GF-D8 (cell line): ENCODE measurements around the gene RNF144A.

Experiments used
- DNase-seq: peaks from one replicate; lab custom pipeline; 2025; lab: John Stamatoyannopoulos, UW

Gene RNF144A

DNA sequence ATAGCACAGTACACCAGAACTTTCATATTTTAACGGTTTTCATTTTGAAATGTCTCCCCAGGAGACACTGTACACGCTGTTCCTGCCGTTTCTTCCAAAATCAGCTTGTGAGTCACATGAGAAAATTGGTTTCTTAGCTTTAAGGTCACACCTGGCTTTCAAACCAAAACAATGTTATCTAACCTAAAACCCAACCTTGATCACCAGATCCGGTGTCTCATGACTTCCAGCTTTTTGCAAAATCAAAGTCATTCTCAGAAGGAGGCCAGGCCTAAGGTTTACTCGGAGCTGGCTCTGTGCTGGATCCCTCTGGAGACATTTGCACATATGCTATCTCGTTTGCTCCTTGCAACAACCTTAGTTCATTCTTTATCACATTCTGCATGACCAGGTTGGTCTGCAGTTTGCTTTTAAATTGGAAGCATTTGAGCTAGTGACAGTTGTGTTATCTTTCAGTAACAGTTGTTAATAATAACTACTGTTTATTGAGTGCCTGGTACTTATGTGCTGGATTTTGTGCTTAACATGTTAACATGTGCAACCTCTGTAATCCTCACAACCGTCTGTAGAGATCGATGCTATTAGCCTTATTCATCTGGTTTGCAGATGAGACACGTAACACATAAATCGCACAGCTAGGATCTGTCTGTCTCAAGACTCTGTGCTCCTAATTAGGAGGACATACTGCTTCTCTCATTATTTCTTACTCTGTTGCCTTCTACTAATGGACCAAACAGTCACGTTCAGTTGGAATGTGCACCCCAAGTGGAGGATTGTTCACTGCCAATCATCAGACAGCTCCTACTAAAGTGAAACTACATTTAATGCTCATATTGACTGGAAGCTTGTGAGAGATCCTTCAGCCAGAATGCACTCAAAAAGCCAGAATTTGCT lies 105.5 kb downstream of the RNF144A start:
- no peak for DNase-seq

DNA sequence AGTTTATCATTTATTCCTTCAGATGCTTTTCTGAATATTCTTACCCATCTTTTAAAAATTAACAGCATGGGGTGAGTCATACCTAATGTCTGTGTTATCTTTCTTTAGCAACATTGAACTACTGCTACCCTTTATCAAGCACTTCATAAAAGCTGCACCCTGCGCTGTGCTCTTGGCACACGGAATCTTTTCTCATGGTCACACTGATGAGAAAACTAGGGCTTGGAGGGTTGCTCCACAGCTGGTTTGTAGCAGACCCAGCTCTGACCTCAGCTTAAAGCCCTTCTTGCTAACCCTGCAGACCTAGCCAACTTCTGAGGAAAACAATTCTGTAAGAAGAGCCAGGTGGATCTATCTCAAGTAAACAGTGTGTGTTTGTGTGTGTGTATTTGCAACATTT lies 106.3 kb downstream of the RNF144A start:
- no peak for DNase-seq

DNA sequence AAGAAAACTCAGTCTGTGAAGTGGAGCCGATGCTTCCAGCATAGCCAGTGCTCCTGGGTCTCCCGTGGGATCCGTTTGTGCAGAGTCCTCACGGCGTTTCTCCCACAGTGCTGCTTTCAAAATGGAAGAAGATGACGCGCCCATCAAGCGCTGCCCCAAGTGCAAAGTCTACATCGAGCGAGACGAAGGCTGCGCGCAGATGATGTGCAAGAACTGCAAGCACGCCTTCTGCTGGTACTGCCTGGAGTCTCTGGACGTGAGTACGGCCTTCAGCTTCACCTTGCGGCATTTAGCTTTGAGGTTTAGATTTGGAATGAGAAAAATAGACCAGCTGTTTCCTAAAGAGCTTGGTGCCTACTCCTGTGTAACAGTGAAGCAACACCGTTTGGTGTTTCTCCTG lies 107.0 kb downstream of the RNF144A start:
- DNase-seq, result no peak

DNA sequence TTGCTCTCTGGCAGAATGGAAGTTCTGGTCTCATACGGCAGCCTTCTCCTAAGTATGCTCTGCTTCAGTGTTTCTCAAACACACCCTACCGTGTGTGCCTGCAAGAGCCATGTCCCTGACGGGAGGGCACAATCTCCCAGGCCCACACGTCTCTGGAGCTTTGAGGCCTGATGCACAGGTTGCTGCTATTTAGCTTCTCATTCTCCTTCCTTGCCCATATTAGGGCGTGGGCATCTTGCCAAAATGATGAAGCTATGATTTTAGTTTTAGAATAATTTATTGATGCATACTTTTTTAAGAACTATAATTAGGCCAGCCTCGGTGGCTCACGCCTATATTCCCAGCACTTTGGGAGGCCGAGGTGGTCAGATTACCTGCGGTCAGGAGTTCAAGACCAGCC lies 107.9 kb downstream of the RNF144A start:
- no peak for DNase-seq

DNA sequence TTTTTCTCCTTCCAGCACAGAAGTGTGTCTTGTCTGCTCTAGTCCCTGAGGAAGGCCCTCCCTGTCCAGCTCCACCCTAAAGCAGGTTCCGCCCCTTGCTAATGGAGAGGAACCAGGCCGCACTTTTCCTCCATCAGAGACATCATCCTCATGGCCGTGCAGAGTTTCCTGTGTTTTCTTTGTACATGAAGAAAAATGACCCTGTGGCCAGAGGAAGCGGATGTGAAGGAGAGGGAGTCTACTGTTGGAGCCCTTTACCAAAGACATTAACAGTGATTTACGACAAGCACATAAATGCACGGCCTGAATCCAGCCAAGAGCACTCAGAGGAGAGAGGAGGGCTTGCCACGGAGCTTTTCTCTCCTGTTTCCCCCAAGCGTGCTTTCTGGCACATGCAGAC lies 109.5 kb downstream of the RNF144A start:
- DNase-seq, result no peak

DNA sequence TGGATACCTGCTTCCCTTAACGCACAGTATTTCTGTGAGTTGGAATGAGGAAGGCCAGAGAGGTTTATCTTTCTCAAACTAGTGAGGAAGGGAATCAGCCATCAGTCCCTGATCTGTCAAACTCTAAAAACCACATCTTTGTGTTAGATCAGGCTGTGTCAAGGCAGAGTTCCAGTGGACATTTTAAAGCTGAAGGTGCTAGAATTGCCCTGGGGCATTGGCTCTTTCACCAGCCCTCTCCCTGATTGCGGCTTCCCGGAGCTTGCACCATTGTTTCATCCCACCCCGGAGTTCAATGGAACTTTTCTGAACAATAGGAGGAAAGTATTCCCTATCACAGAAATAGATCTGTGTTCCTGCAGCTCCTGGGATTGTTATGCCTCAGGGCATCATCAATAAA lies 110.2 kb downstream of the RNF144A start:
- DNase-seq, result no peak

DNA sequence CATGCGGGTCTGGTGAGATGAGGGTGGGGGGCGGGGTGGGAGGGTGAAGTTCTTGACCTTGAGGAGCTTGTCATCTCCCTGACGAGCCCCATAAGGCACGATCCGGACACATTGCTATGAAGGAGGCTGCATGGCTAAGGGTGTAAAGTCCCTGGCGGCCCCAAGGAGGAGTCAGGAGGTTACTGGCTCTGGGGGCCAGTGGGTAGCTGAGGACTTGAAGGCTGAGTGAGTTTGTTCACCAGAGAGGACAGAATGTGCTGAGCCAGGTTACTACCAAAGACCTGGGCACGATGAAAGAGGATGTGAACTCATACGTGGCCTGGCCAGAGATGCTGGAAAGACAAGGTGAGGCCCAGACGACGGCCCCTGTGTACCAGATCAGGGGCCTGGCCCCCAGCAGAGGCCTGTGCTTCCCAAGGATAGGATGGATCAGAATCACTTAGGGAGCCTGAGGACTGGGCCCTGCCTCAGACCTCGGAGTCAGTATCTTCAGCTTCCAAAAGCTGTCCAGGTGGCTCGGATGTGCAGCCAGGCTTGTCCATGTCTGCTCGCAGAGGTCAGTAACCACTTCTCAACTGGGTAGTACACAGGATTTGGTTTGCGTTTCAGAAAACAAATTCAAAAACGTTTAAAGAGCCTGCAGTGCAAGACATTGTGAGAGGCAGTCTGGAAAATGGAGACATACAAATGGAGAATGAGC lies 110.9 kb downstream of the RNF144A start:
- DNase-seq, result no peak

DNA sequence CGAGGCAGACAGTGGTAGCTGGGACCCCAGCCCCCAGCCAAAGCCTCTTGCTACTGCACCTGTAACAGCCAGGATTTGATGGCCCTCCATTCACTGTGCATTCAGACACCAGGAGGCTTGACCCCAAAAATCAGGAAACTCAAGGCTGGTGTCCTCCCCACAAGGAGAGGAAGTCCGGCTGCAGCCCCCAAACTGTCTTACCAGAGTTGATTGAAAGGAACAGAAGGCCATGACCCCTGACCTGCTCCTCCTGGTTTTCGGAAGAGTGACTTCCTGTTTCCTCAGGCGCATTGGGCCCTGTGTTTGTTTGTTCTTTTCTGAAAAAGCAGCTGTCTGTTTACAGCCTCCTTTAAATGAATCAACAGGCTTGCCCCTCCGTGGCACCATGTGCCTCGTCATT lies 111.6 kb downstream of the RNF144A start:
- no peak for DNase-seq

DNA sequence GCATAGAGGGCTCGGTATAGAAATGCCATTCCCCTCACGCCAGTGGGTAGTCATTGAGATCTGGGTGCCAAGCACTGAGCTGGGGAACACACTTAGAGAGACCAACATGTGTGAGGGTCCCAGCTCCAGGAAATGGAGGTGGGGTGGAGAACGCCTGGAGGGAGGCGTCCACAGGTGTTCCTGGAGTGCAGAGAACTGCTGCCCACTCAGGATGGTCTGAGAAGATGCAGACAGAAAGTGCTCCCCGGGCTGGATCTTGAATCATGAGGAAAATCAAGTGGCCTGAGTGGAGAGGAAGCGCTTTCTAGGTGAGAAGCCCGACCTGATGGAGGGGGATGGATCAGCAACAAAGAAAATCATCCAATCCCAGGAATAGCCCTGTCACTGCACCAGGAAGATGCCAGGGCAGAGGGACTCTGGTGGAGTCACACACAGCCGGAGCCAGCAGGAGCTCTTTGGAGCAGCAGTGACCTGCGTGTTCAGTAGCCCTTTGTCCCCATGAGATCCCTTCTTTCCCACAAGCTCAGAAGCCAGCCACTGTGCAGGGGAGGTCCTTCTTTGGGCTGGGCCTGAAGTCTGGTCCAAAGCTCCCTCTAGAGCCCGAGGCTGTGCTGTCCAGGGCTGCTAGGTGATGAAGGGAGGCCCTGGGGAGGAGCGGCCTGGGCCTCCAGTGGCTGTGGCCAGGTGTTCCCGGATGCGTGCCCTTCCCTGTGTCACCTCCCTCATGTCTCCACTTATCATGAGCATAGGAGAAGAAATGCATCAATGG lies 112.3 kb downstream of the RNF144A start:
- DNase-seq, result no peak

DNA sequence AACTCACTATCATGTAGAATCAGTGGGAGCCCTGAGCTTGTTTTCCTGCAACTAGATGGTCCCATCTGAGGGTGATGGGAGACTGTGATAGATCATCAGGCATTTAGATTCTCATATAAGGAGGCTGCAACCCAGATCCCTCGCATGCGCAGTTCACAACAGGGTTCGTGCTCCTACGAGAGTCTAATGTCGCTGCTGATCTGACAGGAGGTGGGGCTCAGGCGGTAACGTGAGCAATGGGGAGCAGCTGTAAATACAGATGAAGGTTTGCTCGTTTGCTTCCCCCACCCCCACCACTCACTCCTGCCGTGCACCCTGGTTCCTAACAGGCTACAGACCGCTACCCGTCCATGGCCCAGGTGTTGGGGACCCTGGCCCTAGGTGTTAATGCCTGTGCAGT lies 113.6 kb downstream of the RNF144A start:
- no peak for DNase-seq

DNA sequence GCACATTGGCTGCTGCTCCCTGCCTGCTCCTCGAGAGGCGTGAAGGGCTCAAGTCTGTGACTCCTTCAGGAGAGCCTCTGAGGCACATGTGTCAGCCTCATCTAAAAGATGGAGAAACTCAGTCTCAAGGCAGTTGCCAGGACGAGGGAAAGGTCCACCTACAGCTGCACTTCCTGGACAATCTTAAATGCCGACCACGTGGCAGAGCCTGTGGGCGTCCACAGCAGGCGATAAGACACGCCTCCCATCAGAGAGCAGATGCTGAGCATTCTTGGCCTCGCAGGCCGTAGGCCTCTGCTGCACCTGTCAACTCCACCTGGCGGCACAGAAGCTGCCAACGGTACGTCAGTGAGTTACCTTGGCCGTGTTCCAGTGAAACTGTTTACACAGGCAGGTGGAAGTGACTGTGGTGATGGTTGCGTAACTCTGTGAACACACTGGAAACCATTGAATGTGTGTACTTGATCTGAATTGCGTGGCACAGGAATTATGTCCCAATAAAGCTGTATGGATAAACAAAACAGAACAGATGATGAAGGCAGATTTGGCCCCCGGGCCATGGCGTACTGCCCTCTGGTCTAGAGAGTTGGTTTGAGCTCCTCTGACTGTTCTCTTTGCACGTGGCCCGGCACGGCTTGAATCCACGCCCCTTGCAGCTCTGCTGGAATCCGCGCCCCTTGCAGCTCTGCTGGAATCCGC lies 114.5 kb downstream of the RNF144A start:
- no peak for DNase-seq

DNA sequence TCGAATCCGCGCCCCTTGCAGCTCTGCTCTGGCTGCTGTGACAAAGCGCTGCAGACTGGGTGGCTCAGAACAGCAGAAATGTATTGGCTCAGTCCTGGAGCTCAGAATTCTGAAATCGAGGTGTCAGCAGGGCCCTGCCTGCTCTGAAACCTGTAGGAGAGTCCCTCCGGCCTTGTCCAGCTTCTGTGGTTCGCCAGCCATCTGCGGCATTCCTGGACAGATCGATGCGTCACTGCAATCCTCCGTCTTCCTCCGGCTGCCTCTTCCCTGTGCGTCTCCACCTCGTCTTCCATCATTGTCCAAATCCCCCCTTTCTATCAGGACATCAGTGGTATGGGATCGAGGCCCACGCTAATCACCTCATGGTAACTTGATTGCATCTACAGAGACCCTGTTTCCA lies 115.2 kb downstream of the RNF144A start:
- DNase-seq, result no peak

DNA sequence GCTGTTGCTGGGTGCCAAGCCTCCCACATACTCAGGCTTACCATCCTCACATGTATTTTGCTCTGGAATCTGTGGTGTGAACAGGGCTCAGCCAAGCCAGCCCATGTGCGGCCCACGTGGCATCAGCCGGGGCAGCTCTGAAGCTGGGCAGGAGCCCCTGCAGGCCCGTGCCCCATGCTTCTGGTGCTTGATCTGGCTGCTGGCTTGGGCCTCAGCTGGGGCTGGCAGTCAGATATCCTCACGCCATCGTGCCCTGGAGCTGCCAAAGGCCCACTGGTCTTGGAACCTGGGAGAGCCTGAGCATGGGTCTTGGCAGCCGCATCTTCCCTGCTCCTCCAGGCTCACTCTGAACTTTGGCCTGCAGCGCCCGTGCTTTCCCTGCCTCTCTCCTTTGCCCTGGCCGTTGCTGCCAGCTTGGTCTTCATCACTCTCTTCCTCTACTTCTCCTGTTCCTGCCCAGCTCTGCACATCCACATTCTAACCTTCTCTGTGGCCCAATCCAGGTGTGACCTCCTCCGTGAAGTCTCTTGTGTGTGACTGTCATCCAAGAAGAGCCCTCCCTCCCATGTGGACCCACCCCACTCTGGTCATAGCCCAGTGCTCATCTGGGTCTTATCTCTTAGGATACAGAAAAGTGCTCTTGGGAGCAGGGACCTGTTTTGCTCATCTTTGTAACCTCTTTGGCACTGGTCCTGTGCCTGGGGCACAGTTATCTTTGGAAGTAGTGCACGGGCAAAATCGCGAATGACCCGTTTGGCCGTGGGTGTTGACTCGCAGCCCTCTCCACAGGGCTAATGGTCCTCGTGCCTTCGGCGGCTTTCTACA lies 116.1 kb downstream of the RNF144A start:
- no peak for DNase-seq

DNA sequence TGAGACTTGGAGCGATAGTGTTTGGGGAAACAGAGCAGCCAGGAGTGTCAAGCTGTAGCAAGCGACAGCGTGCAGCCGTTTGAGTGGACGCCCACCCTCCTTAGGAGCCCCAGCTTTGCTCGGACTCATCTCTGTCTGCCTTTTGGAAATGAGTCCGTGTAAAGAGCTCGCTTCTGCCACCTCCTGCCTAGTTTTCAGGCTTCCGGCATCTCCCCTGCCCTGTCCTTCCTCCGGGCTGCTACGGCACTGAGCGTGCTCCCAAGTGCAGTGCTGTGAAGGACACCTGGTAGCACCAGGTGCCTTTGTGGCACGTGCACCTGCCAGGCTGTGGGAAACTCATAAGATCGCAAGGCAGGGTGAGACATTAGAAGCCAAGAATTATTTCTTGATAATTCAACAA lies 117.1 kb downstream of the RNF144A start:
- no peak for DNase-seq

DNA sequence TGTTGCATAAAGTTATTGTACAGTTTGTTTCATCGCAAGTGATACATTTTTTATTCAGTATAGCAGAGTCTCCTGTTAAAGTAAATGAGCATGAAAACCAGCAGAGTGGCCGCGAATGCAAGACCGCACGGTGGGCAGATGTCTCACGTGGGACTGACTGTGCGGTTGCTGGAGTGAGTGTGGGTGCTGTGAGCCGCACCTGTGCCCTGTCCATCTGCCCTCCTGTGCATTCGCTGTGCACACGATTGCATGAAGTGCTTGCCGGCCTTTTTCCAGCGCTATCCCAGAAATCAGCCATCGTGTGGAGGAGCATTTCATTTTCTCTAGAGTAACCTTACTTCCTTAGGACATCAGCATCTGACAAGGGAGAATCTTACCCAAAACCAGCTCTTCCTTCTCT lies 118.7 kb downstream of the RNF144A start:
- DNase-seq, result no peak

DNA sequence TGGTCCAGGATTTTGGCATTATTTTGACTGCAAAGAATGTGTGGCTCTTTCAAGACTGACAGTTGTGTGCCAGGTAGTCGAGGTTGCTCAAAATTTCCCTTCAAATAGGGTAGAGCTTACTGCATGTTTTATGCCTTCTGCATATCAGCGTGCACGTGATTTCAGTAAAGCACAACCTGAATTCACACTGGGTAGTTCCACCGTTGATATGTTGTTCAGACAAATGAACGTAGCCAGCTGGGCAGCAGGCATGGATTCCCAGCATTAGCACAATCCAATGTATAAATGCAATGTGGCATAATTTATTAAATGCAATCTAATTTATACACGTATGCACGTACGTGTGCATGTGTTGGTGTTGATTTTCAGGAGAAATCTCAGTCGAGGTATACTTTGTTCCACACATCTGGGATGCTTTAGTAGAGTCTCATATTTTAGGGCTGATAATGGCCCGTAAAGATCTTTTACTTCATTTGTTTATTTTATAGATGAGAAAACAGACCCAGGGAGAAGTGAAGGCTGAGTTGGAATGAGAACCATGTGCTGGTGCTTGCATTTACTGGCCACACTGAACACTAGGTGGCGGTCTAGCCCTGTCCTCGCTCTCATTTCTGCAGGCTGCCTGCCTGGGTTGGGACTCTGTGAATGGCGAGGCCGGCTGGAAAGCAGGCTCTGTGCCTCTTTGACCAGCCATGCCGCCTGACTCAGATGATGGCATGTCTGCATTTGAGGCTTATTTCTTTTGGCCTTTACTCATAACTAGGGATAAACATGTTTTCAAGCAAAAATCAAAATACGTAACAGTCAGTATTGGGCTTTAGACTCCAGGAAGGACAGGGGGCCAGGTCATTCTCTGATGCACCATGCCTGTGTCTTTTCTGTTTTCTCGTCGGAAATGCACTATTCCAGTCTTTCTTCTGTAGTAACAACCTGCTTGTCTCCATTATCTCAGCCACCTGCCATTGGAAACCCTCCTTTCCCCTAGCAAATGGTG lies 120.4 kb downstream of the RNF144A start:
- no peak for DNase-seq

DNA sequence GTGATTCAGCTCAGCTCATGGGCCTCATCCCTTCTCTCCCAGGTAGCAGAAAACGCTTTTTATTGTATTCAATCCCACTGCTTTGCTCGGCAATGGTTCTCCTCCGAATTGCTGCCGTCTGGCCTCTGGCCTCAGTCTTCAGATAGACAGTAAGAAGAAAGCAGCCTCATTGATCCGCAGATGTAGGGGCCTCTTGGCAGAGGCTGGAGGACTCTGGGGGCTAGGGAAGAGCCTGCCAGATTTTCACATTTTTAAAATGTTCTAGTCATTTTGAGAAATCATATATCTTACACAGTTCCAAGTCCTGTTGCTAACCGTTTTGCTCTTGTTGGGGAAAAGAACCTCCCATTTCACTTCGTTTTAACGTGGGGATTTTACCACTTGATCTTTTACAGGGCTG lies 123.3 kb downstream of the RNF144A start:
- DNase-seq, result no peak

DNA sequence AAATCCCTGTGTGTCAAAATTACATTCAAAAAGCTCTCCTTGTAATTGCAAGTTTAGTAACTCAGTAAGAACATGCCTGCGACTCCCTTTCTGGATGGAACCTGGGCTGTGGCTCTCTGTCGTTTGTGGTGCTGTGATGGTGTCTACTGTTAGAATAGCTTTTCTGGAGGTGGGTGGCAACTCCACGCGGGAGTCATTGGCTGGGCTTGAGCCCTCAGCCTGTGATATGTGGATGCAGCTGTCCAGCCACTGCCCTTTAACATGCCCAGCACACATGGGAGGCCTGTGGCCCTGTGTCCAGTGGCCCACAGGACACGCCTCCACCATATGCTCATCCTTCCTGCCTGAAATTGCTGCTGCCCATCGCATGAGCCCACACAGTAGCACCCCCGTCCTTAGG lies 124.2 kb downstream of the RNF144A start:
- DNase-seq, result no peak

DNA sequence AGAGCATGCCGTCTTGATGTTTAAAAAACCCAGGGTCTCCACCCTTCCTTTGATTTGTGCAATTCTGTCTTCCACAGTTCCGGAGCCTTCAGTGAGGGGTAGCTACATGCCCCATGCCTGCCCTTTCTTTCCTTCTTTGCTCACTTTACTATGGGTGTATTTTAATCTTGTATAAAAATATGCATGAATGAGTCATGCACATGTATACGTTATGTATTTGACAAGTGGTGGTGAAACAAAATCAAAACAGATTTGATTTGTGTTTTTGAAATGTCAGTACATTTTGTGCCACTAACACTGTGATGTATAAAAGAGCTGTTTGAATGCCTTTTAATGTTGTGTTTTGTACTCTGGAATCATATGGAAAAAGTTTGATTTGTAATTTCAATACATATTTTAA lies 126.5 kb downstream of the RNF144A start:
- no peak for DNase-seq
